ENCODE data around the gene AP1S3. TPM values are rescaled to one million over a fixed set of nuclear protein-coding genes. Genes with fewer than 3 reads are reported as not detected.

The AP1S3 gene
- polyA plus RNA-seq, 2 of the 4 experiments (the other 2 are of a cell fraction) = 42.9 to 57.0 TPM

DNA sequence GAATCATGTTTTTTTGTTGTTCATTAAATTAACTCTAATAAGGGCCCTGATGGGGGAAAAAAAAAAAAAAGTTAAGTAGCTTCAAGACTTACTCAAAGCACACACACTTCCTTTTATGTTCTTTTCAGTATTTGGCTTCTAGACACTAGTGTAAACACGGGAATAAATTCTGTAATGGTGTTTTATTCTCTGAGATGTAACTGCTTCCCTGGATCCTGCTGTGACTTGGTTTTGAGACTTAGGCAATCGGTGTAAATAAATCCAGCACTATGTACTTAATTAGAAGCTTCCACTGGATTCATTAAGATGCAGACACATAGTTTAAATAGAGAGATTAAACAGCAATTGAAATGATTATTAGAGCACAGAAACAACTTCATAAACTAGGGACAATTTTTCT lies 26.1 kb upstream of the AP1S3 start (continued):
- TF ChIP-seq, protein P1, sequence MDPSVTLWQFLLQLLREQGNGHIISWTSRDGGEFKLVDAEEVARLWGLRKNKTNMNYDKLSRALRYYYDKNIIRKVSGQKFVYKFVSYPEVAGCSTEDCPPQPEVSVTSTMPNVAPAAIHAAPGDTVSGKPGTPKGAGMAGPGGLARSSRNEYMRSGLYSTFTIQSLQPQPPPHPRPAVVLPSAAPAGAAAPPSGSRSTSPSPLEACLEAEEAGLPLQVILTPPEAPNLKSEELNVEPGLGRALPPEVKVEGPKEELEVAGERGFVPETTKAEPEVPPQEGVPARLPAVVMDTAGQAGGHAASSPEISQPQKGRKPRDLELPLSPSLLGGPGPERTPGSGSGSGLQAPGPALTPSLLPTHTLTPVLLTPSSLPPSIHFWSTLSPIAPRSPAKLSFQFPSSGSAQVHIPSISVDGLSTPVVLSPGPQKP (IDR thresholded peaks at IDR 0.05; ENCODE audit: low read depth, low read length) = no peak
- TF ChIP-seq POLR2A (IDR thresholded peaks at IDR 0.05; ENCODE audit: low read length) = no peak
- TF ChIP-seq EP300 (IDR thresholded peaks at IDR 0.05) = no peak

DNA sequence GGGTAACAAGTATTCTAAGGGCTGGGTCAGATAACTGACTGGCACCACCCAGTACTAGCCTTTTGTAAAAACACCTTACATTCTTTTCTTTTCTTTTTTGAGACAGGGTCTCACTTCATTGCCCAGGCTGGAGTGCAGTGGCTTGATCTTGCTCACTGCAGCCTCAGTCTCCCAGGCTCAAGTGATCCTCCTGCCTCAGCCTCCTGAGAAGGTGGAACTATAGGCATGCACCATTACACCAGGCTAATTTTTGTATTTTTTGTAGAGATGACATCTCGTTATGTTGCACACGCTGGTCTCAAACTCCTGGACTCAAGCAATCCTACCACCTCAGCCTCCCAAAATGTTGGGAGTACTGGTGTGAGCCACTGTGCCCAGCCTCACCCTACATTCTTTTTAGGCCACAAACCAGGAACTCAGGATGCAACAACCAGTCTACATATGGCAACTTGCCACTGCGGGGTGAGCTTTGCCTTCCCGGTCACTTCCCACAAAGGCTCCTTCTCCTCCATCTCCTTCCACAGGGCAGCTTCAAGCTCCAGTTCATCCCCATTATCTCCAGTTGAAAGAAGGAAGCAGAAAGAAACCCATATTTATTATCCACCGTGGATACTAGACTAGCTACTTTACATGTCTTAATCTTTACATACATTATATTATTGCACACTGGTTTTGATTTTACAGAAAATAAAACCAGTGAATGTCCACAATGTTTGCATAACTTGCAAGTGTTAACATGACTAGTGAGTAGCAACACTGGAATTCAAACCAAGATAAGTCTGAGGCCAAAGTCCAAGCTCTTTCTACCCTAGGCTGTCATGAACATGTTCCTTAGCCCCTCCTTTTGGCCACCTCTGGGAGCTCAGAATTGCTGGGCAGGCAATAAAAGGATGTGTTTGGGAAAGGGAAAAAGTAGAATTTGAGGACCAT lies 23.7 kb upstream of the AP1S3 start:
- Histone ChIP-seq H3K4me2 (peak overlapping the region; percentile 70), H3K27ac (peak overlapping the region; percentile 91 to 94)
- FAIRE-seq = peak; percentile 79
- TF ChIP-seq ZC3H11A (IDR thresholded peaks at IDR 0.05) (no peak), HEYL (CRISPR knock-in tag; IDR thresholded peaks at IDR 0.05) (no peak), JUN (IDR thresholded peaks at IDR 0.05) (peak; percentile 83 to 94; a peak in 4 of 5 replicates), REST (IDR thresholded peaks at IDR 0.05) (no peak), CTCF (IDR thresholded peaks at IDR 0.05) (peak; percentile 16; the same call in 1 of the 3 replicates), EHF (CRISPR knock-in tag; IDR thresholded peaks at IDR 0.05) (no peak), HOXB13 (CRISPR knock-in tag; IDR thresholded peaks at IDR 0.05; ENCODE audit: low read depth) (no peak), CBX8 (IDR thresholded peaks at IDR 0.05) (no peak), FOXS1 (CRISPR knock-in tag; IDR thresholded peaks at IDR 0.05) (peak; percentile 6; the same call in 1 of the 2 replicates), CEBPB (IDR thresholded peaks at IDR 0.05) (peak; percentile 51 to 80; a peak in 3 of 4 replicates), SMC3 (IDR thresholded peaks at IDR 0.05) (peak; percentile 32), EHMT2 (IDR thresholded peaks at IDR 0.05; ENCODE audit: low read depth) (no peak), HOXA7 (CRISPR knock-in tag; IDR thresholded peaks at IDR 0.05) (no peak), FOSL2 (IDR thresholded peaks at IDR 0.05) (peak; percentile 67), FOSL2 (CRISPR knock-in tag; IDR thresholded peaks at IDR 0.05) (peak; percentile 88), ZFP36 (IDR thresholded peaks at IDR 0.05; ENCODE audit: borderline replicate concordance, partially characterized antibody) (no peak), RCOR1 (IDR thresholded peaks at IDR 0.05; ENCODE audit: low read depth, low read length) (no peak), RNF2 (IDR thresholded peaks at IDR 0.05; ENCODE audit: borderline replicate concordance, low read depth) (no peak), POLR2A (IDR thresholded peaks at IDR 0.05; ENCODE audit: low read length) (no peak), ZSCAN20 (CRISPR knock-in tag; IDR thresholded peaks at IDR 0.05) (no peak; the same call in 1 of the 2 replicates), RFX5 (IDR thresholded peaks at IDR 0.05) (0 out of 2 replicates have a peak, but pooled peaks have one; percentile 25), JUNB (IDR thresholded peaks at IDR 0.05) (peak; percentile 76), ZNF302 (CRISPR knock-in tag; IDR thresholded peaks at IDR 0.05) (no peak), MAFK (IDR thresholded peaks at IDR 0.05; ENCODE audit: partially characterized antibody) (peak; percentile 99), NFE2L2 (conservative IDR thresholded peaks at IDR 0.05; ENCODE audit: low read length) (no peak), E2F6 (IDR thresholded peaks at IDR 0.05; ENCODE audit: borderline replicate concordance, low read depth) (peak; percentile 38; the same call in 1 of the 2 replicates)
- TF ChIP-seq, protein P2, sequence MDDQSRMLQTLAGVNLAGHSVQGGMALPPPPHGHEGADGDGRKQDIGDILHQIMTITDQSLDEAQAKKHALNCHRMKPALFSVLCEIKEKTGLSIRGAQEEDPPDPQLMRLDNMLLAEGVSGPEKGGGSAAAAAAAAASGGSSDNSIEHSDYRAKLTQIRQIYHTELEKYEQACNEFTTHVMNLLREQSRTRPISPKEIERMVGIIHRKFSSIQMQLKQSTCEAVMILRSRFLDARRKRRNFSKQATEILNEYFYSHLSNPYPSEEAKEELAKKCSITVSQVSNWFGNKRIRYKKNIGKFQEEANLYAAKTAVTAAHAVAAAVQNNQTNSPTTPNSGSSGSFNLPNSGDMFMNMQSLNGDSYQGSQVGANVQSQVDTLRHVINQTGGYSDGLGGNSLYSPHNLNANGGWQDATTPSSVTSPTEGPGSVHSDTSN (IDR thresholded peaks at IDR 0.05) = no peak

More for the DNA sequence above, 23.7 kb upstream of the AP1S3 start:
- ChIA-PET POLR2A (interaction anchor here (0.8 to 1.4 kb wide), 7 partner anchors 11 to 101 kb away, joined by 3 to 8 read pairs (median 4); partner anchors contain the start of genes AP1S3 and WDFY1), CTCF (interaction anchor here (0.8 to 3.3 kb wide), 15 partner anchors 8 to 187 kb away, joined by 3 to 17 read pairs (median 5); partner anchors contain the start of gene AP1S3)
- 3% methylated on average over 5 of the region's 5 CpGs for WGBS (ENCODE audit: missing lambda C conversion rate)
- DNase-seq (ENCODE audit: low read depth in 1 of 2, low spot score in 1 of 2) (peak; percentile 85 to 95), ATAC-seq (peak; percentile 95 to 99)
- H3K9me3 ChIP-seq = no peaks in the 10 kb centered on the region
- no peak overlapping the region for H3K4me3 ChIP-seq
- H3K4me1 ChIP-seq = peaks cover 63% of the 10 kb centered on the region
